Neural progenitor cell (in vitro differentiated cells): ENCODE results near the gene GLB1L2. TPM values are rescaled to one million over a fixed set of nuclear protein-coding genes. Genes with fewer than 3 reads are reported as not detected.
A peak's percentile ranks its signal among the peaks of the same experiment; 100 is the strongest.

Experiments used
- DNase-seq: peaks from one replicate; pipeline ENCODE4 v3.0.0-alpha.2; 2016; ENCODE audit warnings: low spot score
- H2AFZ ChIP-seq: fragments of 200-600 bp; sonication (generic); replicated peaks from 2 replicates; pipeline ENCODE4 v1.6.1; 2016; ENCODE audit warnings: antibody characterized with exemption
- H3F3A ChIP-seq: fragments of 200-600 bp; sonication (generic); 2 replicates; pipeline ENCODE4 v1.6.1; 2016; ENCODE audit warnings: antibody characterized with exemption, low read depth
- H3K27ac ChIP-seq: fragments of 200-600 bp; sonication (generic); 2 replicates; pipeline ENCODE4 v1.5.1; 2016; ENCODE audit warnings: mild to moderate bottlenecking
- H3K27me3 ChIP-seq: fragments of 200-600 bp; sonication (generic); 2 replicates; pipeline ENCODE4 v1.6.1; 2016; ENCODE audit warnings: mild to moderate bottlenecking, moderate library complexity
- H3K36me3 ChIP-seq: fragments of 200-600 bp; sonication (generic); 2 replicates; pipeline ENCODE4 v1.5.1; 2016
- H3K4me1 ChIP-seq: fragments of 200-600 bp; sonication (generic); 2 replicates; pipeline ENCODE4 v1.6.1; 2016; ENCODE audit warnings: mixed run types
- H3K4me2 ChIP-seq: fragments of 200-600 bp; sonication (generic); 2 replicates; pipeline ENCODE4 v1.6.1; 2016
- H3K4me3 ChIP-seq: fragments of 200-600 bp; sonication (generic); 2 replicates; pipeline ENCODE4 v1.5.1; 2016
- H3K79me2 ChIP-seq: fragments of 200-600 bp; sonication (generic); 2 replicates; pipeline ENCODE4 v1.6.1; 2016; ENCODE audit warnings: low read depth
- H3K9ac ChIP-seq: fragments of 200-600 bp; sonication (generic); 2 replicates; pipeline ENCODE4 v1.6.1; 2016
- H3K9me3 ChIP-seq: fragments of 200-600 bp; sonication (generic); 2 replicates; pipeline ENCODE4 v1.5.1; 2016; ENCODE audit warnings: low read depth
- H4K20me1 ChIP-seq: fragments of 200-600 bp; sonication (generic); 2 replicates; pipeline ENCODE4 v1.6.1; 2016; ENCODE audit warnings: low read depth
- H3K27ac Mint-ChIP-seq: 3 replicates; pipeline ENCODE4 v1.8.0; 2021; ENCODE audit warnings: mixed read lengths
- H3K27me3 Mint-ChIP-seq: 2 replicates; pipeline ENCODE4 v1.8.0; 2022; ENCODE audit warnings: low read depth, mild to moderate bottlenecking, inconsistent platforms, moderate library complexity, mixed read lengths; ENCODE audit not compliant: insufficient read depth
- H3K36me3 Mint-ChIP-seq: 3 replicates; pipeline ENCODE4 v1.8.0; 2021; ENCODE audit warnings: mixed read lengths
- H3K4me1 Mint-ChIP-seq: 3 replicates; pipeline ENCODE4 v1.8.0; 2021; ENCODE audit warnings: mixed read lengths
- H3K4me3 Mint-ChIP-seq: 3 replicates; pipeline ENCODE4 v1.8.0; 2021; ENCODE audit warnings: mild to moderate bottlenecking, moderate library complexity, mixed read lengths
- H3K9me3 Mint-ChIP-seq: 3 replicates; pipeline ENCODE4 v1.8.0; 2020; ENCODE audit warnings: mixed read lengths
- CTCF ChIP-seq: fragments of 200-600 bp; sonication (generic); IDR thresholded peaks from 2 replicates; pipeline ENCODE4 v1.5.1; 2017; ENCODE audit warnings: antibody characterized with exemption, mild to moderate bottlenecking
- EZH2 ChIP-seq: fragments of 200-600 bp; sonication (generic); IDR thresholded peaks from 2 replicates; pipeline ENCODE4 v1.6.1; 2017; ENCODE audit warnings: antibody characterized with exemption, mild to moderate bottlenecking, moderate library complexity
- EZH2phosphoT487 ChIP-seq: fragments of 200-600 bp; sonication (generic); IDR thresholded peaks from 2 replicates; pipeline ENCODE4 v1.6.1; 2017; ENCODE audit warnings: antibody characterized with exemption
- total RNA-seq: library from RNA; depleted of rRNA; stranded (reverse); fragments of >200 nt; gene quantifications from 2 replicates; pipeline ENCODE4 v1.2.3, GENCODE V29; 2015; ENCODE audit warnings: low replicate concordance

GLB1L2 gene, protein sequence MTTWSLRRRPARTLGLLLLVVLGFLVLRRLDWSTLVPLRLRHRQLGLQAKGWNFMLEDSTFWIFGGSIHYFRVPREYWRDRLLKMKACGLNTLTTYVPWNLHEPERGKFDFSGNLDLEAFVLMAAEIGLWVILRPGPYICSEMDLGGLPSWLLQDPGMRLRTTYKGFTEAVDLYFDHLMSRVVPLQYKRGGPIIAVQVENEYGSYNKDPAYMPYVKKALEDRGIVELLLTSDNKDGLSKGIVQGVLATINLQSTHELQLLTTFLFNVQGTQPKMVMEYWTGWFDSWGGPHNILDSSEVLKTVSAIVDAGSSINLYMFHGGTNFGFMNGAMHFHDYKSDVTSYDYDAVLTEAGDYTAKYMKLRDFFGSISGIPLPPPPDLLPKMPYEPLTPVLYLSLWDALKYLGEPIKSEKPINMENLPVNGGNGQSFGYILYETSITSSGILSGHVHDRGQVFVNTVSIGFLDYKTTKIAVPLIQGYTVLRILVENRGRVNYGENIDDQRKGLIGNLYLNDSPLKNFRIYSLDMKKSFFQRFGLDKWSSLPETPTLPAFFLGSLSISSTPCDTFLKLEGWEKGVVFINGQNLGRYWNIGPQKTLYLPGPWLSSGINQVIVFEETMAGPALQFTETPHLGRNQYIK
- 2.0 and 5.5 TPM in 2 replicates for total RNA-seq

DNA sequence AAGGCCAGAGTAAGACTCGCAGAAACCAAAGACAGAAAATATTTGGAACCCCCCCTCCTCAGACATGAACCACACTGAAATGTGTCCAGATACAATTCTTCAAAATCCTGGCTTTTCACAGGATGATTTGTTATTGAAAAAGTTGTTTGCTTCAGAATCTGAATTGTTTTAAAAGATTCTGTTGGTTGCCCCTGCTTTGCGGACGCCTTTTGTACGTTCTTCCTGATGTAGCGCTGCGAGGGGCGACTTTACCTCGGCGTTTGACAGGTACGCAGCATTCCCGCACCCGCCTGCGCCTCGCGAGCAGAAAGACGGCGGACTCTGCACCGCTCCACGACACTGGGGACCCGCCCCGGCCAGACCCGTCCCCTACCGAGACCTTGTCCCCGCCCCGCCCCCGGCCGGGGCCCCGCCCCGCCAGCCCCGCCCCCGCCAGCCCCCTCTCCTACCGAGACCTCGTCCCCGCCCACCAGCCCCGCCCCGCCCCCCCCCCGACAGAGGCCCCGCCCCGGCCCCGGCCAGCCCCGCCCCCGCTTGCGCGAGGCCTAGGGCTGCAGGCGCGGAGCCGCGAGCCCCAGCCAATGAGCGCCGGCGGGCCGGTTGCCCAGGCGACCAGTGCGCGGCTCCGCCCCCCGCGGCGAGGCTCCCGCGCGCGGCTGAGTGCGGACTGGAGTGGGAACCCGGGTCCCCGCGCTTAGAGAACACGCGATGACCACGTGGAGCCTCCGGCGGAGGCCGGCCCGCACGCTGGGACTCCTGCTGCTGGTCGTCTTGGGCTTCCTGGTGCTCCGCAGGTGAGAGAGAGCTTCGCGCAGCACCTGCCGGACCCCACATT is at the start of gene GLB1L2:
TSS of gene GLB1L2 (plus strand) at position 635 of the 835 bp plus-strand sequence. CDS start at position 709, 74 bp downstream.
- Mint-ChIP-seq H3K4me1 (peaks cover 22% of the 10 kb centered on the region), H3K4me3 (peak within 1 kb of the TSS; percentile 87)

GRCh38 chr11:134282121-134283045 is 49.4 kb upstream of the GLB1L2 start:
- H3K36me3 Mint-ChIP-seq, result peaks cover 4% of the 10 kb centered on the region
- Histone ChIP-seq H3K4me2 (no peak overlapping the region), H3K9ac (no peak overlapping the region), H3K36me3 (no peaks in the 10 kb centered on the region), H3K4me3 (no peak overlapping the region), H3K27me3 (peaks cover 17% of the 10 kb centered on the region), H3K9me3 (no peaks in the 10 kb centered on the region), H3K79me2 (no peaks in the 10 kb centered on the region), H4K20me1 (no peaks in the 10 kb centered on the region), H3K4me1 (no peaks in the 10 kb centered on the region), H2AFZ (no peak overlapping the region), H3F3A (peaks cover 2% of the 10 kb centered on the region), H3K27ac (no peak overlapping the region)
- H3K27me3 Mint-ChIP-seq, result peaks cover 24% of the 10 kb centered on the region
- no peak for TF ChIP-seq EZH2
- no peak for TF ChIP-seq CTCF
- TF ChIP-seq EZH2phosphoT487, result no peak
- no peak overlapping the region for H3K4me3 Mint-ChIP-seq
- DNase-seq, result no peak
- H3K27ac Mint-ChIP-seq, result no peak overlapping the region
- H3K4me1 Mint-ChIP-seq, result peaks cover 1% of the 10 kb centered on the region
- peaks cover under 1% of the 10 kb centered on the region for H3K9me3 Mint-ChIP-seq

More for the DNA sequence above, at the start of gene GLB1L2:
- peaks cover 22% of the 10 kb centered on the region for H3K27me3 Mint-ChIP-seq
- Histone ChIP-seq H3K4me1 (peaks cover 8% of the 10 kb centered on the region), H3K4me3 (peak within 1 kb of the TSS; percentile 66), H3K27ac (no peak within 1 kb of the TSS), H3F3A (peaks cover 16% of the 10 kb centered on the region), H3K79me2 (no peaks in the 10 kb centered on the region), H3K4me2 (peak within 1 kb of the TSS; percentile 94), H3K9me3 (no peaks in the 10 kb centered on the region), H3K27me3 (peaks cover 75% of the 10 kb centered on the region), H3K36me3 (no peaks in the 10 kb centered on the region), H3K9ac (no peak within 1 kb of the TSS), H2AFZ (peak within 1 kb of the TSS; percentile 85), H4K20me1 (peaks cover 14% of the 10 kb centered on the region)
- H3K9me3 Mint-ChIP-seq, result peaks cover 6% of the 10 kb centered on the region
- H3K27ac Mint-ChIP-seq, result no peak within 1 kb of the TSS
- TF ChIP-seq EZH2 (peak; percentile 41), CTCF (no peak), EZH2phosphoT487 (peak; percentile 57)
- DNase-seq, result peak; percentile 91
- peaks cover 7% of the 10 kb centered on the region for H3K36me3 Mint-ChIP-seq
